RPMI7951 (cell line): ENCODE data around the gene RNU1-1. TPM values are rescaled to one million over a fixed set of nuclear protein-coding genes. Genes with fewer than 3 reads are reported as not detected.

ENCODE experiments used
- total RNA-seq: library from RNA; depleted of rRNA; stranded (reverse); fragments of >200 nt; shearing (Covaris generic); gene quantifications from 2 replicates; pipeline ENCODE4 v1.2.3, GENCODE V29; 2014; rRNA removed

RNU1-1 gene
- total RNA-seq, 1 experiment from 2014 or later: under 0.01 TPM

Other genes starting within 250 kb of the RNU1-1 start
- gene FBXO42, start 161.8 kb downstream of the RNU1-1 start, total RNA-seq: 14.6 and 21.3 TPM in 2 replicates
- gene SZRD1, start 147.0 kb downstream of the RNU1-1 start, total RNA-seq: 77.1 and 91.3 TPM in 2 replicates
- gene SPATA21, start 76.9 kb downstream of the RNU1-1 start, total RNA-seq: not detected in 2 replicates
- gene NECAP2, start 73.6 kb downstream of the RNU1-1 start, total RNA-seq: 88.9 and 102 TPM in 2 replicates
- 13.4 and 18.9 TPM in 2 replicates for gene NBPF1, start 99.3 kb upstream of the RNU1-1 start, total RNA-seq
- under 0.01 TPM in 1 of 2 replicates, not detected in the other for gene RNU1-3, start 152.7 kb upstream of the RNU1-1 start, total RNA-seq
- gene RNU1-4, start 226.2 kb upstream of the RNU1-1 start, total RNA-seq: under 0.01 TPM in 1 of 2 replicates, not detected in the other